ELF-1 (cell line): ENCODE data around the gene ZNF182.
"Not testable (repeated sequence)": the region's sequence is repeated elsewhere in the genome, so short reads cannot be mapped to it uniquely, and the experiment has no call there.

Experiments used
- DNase-seq: peaks from one replicate; pipeline ENCODE4 v3.0.0-alpha.2; 2016; ENCODE audit warnings: low read depth, low spot score

The ZNF182 gene

DNA sequence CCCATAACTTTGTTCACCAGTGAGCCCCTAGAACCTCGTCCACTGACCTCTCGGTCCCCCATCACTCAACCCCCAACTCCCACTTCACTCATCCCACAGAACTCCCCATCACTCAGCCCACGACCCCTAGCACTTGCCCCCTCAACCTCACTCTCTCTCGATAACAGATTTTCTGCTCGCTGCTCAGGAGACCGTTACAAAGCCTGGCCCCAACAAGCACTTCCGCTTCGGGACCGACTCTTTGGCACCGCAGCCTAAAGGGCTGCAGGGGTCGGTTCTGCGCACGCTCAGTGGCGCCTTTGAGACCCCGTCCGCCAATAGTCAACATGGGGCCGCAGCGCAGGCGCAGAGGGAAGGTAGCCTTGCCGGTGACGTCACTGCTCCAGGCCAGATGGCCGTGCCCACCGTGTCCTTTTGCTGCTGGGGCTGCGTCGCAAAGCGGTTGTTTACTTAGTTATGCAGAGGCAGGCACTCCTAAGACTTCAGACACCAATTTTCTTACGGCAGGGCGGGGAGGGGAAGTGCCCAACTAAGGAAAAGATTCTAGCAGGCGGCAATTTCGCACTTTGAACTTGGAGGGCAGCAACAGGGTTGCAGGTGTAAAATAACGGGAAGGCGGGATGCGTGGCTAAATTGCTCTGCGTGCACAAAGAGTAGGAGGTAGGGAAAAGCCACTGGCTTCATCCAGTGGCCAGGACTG, at the start of gene ZNF182:
Gene ZNF182, minus strand, starts transcription at position 232 of the 700 bp plus-strand sequence. CDS start 1,380 bp downstream, outside the sequence.
- peak; percentile 99 for DNase-seq

DNA sequence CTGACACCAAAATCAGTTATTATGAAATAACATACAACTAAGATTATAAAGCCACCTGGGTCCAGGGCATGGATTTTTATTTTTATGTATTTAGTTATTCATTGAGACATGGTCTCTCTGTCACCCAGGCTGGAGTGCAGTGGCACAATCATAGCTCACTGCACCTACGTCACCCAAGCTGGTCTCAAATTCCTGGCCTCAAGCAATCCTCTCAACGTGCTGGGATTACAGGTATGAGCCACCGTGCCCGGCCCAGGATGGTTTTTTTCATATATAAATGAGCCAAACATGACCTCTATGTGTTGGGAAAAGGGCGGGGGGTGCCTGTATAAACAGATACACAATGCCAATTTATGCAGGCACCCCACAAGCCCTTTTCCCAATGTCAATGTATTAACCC, 43.1 kb upstream of the ZNF182 start:
- DNase-seq: no peak

DNA sequence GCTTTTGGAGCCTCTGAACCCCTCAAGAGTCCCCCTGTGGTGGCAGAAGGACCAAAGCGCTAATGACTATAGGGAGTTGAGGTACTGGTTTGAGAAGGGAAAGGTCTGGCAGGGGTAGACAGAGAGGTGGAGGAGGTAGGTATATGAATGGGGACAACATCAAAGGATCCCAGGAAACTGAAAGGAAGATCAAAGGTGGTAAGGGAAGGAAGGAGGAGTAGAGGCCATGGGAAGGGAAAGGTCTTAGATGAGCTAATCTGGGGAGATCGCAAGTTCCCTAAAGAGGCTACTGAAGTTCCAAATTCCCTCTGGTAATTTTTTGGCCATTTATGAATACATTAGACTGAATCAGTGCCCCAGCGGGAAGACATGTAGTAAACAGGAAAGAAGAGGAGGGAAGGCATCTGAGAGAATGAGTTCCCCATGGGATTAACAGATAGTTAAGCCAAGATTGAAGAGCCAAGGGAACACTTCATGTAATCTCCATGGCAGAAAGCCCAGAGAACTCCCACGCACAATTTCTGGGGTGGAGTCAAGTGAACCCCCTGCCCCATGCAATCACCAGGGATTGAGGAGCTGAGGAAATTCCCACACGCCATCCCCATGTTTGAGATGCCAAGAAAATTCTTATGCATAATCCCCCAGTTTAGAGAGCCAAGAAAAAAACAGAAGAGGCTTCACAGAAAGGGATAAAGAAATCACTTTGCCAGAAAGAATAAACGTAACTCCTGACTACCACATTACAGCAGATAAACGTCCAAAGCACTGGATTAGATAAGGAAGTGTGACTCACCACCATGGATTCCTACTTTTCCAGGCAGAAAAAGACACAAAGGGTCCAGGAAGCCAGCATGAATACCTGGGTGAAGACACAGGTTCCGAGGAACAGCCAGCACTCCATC, 41.9 kb upstream of the ZNF182 start:
- peak; percentile 66 for DNase-seq

GRCh38 chrX:48043056-48043455, 39.3 kb upstream of the ZNF182 start:
- peak; percentile 50 for DNase-seq

DNA sequence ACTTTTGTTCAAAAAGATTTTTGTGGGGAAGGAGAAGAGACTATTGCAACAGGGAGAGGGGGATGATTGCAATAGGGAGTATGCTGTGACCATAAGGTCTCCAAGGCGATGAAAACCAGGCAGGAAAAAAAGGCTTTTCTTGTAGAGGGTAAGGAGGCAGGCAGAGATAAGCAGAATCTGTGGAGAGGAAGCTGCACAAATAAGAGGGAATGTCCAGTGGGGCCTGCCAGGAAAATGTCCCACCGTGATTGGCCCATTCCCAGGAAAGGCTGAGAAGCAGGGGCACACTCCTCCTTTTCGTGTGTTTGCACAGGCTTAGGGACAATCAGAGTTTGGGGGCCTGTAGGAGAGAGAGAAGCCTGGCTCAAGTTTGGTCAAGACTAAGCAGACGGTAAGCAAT, 32.1 kb upstream of the ZNF182 start:
- peak; percentile 34 for DNase-seq

DNA sequence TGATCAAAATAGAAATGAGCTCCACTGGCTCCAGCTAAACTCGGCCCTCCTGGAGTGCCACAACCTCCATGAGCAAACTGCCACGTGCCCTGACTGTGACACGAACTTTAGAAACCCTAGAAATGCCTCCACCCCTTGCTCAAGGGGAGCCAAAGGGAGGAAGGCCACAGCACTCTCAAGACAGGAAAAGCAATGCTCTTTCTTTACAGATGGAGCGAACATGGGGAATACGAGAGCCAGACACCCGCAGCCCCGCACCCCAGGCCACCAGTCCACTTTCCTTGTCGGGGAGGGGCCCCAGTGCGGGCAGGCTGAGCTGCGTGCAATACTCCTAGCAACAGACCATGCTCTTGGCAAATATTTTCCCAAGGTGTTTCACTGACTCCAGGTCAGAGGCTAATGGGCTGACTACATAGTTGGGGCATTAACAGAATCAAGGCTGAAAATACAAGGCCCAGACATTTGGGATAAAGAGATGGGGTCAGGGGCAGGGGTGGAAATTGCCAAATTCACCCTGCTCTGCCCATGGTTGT, 26.9 kb upstream of the ZNF182 start:
- DNase-seq: not testable (repeated sequence)

DNA sequence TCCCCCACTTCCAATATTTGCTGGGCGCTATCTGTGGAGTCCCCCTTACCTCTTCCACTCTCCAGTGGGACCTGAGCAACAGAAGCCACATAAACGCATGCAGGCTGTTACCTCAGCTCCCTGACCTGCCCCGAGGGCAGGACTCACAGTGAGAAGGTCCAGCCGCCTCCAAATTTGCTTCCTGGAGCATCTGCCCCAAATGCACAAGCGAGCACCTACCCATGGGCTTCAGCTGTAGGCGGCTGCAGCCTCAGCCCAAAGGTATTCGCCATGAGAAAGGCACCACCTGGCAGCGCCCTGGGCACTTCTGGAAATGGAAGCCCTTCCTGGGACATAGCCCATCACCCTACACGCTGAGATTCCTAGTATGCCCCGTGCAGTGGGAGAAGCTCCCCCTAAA, 26.4 kb upstream of the ZNF182 start:
- DNase-seq: no peak

DNA sequence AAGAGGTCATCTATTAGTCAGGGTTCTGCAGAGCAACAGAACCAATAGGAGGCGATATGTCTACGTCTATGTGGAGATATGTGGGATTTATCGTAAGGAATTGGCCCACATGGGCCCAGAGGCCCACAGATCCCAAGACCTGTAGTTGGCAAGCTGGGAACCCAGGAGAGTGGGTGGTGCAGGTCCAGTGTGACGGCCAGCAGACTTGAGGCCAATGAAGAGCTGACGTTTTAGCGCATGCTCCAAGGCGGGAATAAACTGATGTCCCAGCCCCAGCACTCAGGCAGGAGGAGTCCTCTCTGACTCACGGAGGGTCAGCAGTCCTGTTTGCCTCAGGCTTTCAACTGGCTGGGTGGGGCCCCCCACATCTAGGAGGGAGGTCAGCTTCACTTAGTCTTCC, 24.3 kb upstream of the ZNF182 start:
- DNase-seq: no peak

GRCh38 chrX:48027545-48027944, 23.8 kb upstream of the ZNF182 start:
- DNase-seq: not testable (repeated sequence)

DNA sequence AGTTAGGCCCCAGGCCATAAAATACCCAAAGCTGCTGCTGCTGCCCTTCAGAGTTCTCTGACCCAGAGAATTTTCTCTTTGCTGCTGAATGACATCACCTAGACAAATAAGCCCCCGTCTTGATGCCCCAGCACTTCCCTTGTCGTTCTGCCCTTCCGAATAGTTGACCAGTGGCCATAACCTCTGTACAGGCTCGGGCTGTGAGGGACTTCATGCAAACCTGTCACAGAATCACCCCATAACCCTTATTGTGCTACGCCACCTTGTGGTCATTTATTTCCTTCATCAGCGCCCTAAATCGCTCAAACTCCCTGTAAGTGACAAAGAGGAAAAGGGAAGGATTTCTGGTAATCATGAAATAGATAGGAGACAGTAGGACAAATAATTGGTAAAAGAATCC, 21.8 kb upstream of the ZNF182 start:
- DNase-seq: peak; percentile 81

- DNase-seq: no peak
Observed at GRCh38 chrX:48022738-48023137, 18.9 kb upstream of the ZNF182 start.

DNA sequence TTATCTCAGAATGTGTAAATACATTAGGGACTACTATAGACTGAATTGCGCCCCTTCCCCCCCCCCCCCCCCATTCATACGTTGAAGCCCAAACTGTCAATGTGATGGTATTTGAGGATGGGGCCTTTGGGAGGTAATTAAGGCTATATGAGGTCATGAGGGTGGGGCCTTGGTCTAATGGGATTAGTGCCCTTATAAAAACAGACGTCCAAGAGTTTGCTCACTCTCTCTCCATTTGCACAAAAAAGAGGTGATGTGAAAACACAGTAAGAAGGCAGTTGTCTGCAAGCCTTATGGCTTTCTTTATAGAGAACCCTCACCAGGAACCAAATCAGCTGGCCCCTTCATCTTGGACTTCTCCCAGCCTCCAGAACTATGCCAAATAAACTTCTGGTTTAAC, 18.3 kb upstream of the ZNF182 start:
- DNase-seq: no peak

DNA sequence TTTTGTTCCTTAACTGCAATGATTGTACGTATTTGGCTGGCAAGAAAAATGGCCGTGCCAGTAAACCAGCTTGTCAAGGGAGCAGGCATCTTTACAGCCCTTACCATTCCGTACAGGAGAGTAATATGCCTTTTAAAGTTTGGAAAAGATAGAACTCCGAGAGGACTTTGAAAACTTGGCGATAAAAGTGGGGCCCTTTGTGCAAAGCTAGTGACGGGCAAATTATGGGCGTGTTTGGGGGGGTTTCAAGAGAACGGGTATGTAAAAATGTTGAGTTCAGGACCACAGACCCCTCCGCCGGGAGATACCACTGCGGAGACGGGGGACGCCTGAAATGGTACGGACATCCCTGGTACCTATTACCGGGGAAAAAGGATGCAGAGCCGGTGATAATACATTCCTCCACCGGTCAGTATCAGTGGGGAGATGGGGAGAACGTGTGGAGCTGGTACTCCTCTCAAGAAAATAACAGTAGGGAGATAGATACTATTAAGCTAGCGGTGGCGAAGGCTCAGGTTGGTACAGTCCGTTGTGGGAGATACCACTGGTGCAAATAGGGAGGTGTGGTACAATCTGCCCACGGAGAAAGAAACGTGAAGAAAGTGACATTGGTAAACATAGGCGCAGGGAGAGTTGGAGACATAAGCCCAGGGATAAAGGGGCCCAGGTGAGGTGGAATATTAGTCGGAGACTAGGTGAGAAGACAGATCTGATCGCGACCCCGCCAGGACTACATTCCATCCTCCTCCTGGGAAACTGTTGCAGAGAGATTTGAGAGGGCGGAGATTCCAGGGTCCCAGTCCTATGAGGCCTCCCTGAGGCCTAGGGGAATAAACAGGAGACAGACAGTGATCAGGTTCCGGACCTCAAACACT, 17.5 kb upstream of the ZNF182 start:
- peak; percentile 93 for DNase-seq

DNA sequence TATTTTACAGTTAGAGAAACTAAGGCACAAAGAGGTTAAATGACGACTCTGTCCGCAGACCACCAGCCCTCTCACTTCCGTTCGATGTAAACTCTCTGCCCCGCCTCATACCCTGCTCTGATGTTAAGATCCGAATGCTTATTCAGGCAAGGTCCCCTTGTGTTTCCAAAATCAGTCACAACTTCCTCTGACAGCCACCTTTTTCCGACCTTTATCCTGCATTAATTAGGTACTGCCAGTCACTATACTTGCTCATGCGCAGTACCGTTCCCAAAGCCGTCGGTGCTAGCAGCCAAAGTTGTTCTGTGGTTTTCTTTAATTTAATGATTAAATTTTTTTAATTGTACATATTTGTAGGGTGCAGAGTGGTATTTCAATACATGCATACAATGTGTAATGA, 16.7 kb upstream of the ZNF182 start:
- not testable (repeated sequence) for DNase-seq

DNA sequence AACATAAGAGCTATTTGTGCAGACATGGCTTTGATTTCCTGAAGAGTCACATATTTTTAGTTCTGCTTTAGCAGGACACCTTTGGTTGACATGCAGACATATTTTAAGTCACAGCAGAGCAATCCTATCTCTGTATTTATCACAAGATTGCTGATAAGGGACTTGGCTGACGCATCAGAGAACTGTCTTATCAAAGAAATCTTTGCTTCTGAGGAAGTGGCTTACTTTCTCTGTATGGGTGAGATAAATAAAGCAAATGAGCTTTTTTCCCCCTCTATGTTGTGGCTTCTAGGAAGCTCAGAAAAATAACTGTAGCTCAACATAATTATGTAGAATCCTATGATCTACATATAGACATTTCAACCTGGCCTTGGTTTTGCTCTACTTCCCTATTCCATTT, 16.1 kb upstream of the ZNF182 start:
- DNase-seq: not testable (repeated sequence)

GRCh38 chrX:48016583-48017310, 13.0 kb upstream of the ZNF182 start:
- DNase-seq: not testable (repeated sequence)

DNA sequence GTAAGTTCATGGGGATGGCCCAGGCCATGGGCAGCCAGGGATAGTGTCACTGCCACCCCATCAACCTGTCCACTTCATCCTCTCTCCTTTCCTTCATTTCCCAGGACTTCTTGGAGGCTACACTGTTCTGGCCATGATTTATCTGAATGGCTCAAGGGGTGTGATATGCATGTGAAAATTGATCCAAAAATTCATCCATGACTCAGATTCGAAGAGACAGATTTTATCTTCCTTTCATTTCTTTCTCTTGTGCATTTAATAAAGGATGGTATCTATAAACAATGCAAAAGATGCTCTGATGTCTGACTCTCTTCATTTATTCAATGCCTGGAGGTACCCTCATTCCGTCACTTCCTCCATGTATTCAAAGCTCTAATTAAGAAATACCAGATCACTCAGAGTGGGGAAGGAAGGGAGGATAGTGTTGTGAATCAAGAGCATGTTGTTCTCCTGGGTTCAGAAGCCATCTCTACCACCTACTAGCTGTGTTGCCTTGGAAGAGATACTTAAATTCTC, 5.7 kb upstream of the ZNF182 start:
- not testable (repeated sequence) for DNase-seq

DNA sequence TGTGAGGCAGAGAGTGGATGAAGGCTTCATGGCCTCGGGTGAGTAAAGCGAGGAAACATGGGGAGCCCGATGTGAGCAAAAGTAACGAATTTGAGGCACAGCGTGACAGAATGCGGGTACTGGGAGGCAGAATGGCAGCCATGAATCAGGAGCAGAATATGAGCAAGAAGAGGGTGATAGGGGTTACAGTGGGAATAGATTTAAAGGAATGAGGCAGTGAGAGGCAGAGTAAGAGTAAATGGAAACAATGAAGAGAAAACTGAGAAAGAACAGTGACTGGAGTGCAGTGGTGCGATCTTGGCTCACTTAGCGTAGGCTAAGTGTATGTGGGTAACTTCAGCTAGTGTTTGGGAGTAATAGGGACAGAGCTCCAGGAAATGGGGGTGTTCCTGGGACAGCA, 2.9 kb upstream of the ZNF182 start, which contains the start of gene SPACA5:
Gene SPACA5, plus strand, starts transcription at position 301 of the 400 bp plus-strand sequence. CDS start 815 bp downstream, outside the sequence.
- DNase-seq: not testable (repeated sequence)

GRCh38 chrX:48003367-48003757, 427 bp downstream of the ZNF182 start:
- DNase-seq: no peak

- no peak for DNase-seq
Observed at GRCh38 chrX:48002929-48003328, 860 bp downstream of the ZNF182 start.
